Effector memory CD8-positive, alpha-beta T cell (primary cell): ENCODE results near the gene FASTKD3.

ENCODE experiments used
- ATAC-seq: fragments of 150-1000 bp; cut with Tn5 transposase; replicated peaks from 2 replicates; pipeline ENCODE4 v1.10.0; 2021; ENCODE audit warnings: mild to moderate bottlenecking, moderate library complexity
- DNase-seq, 3 experiments: peaks; one replicate each; pipeline ENCODE4 v3.0.0; 2021
- H3K27ac Mint-ChIP-seq, 2 donors: one replicate each; pipeline ENCODE4 v1.8.0; 2022; ENCODE audit warnings: mild to moderate bottlenecking in 2 of 2, mixed read lengths in 2 of 2, moderate library complexity in 2 of 2
- H3K27me3 Mint-ChIP-seq, 2 donors: one replicate each; pipeline ENCODE4 v1.8.0; 2022; ENCODE audit warnings: mixed read lengths in 2 of 2
- H3K36me3 Mint-ChIP-seq: one replicate; pipeline ENCODE4 v1.8.0; 2022; ENCODE audit warnings: mild to moderate bottlenecking, moderate library complexity, mixed read lengths; ENCODE audit not compliant: insufficient read depth
- H3K4me1 Mint-ChIP-seq, 2 donors: one replicate each; pipeline ENCODE4 v1.8.0; 2022; ENCODE audit warnings: low read depth in 2 of 2, mixed read lengths in 2 of 2
- H3K4me3 Mint-ChIP-seq, 2 donors: one replicate each; pipeline ENCODE4 v1.8.0; 2022; ENCODE audit warnings: mild to moderate bottlenecking in 2 of 2, mixed read lengths in 2 of 2, moderate library complexity in 2 of 2
- H3K9me3 Mint-ChIP-seq, 2 donors: one replicate each; pipeline ENCODE4 v1.8.0; 2022; ENCODE audit warnings: mixed read lengths in 2 of 2

FASTKD3 gene

DNA sequence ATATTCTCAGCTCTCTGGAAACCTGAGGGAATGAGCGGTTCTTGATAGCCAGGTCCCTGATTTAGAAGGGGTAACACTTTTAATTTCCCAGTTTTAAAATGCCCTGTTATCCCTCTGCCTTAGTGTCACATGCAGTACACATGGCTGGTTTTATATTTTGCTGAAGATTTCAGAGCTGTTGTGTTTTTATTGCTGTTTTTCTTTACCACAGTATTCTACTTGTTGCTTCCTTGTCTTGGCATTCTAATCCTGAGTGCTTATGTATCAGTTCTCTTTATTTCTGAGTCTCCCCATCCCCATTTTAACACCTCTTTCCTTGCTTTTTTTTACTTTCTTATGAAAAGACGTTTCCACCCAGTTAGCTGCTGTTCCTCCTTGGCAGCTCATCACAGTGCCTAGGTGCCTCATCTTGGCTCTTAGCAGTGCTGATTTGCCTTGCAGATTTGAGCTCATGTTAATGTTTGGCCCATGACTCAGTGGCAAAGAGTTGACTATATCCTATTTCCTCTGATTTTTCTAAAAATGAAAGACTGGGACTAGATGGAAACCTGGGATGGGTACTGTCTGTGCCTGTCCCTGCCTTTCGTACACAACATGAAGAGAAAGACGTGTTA lies 3.8 kb upstream of the FASTKD3 start:
- Mint-ChIP-seq H3K36me3 (peaks cover 33% of the 10 kb centered on the region), H3K9me3 (no peaks in the 10 kb centered on the region), H3K4me3 (peak overlapping the region; percentile 52 to 74), H3K4me1 (peaks cover 48 to 65% of the 10 kb centered on the region in 2 donors), H3K27ac (peak overlapping the region; percentile 68 to 92), H3K27me3 (no peaks in the 10 kb centered on the region)
- DNase-seq = no peak
- ATAC-seq = no peak

DNA sequence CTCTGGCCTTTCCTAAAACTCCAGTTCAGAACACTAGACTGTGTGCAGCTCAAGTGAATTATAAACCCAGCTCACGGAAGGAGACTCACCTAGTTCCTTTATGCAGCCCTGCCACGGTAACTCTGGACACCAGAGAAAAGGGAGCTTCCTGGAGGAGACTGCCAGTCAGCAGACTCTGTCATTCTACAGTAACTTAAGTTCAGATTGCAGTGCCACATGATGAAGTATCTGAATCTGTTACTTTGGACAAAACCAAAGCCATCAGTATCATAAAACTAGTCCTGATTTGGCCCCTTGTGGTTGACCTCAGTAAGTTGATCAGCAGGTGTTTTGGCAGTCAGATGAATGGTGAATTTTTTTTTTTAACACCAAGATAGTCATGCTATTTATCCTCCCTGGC lies 2.8 kb upstream of the FASTKD3 start:
- H3K4me3 Mint-ChIP-seq = peak overlapping the region; percentile 19 to 96
- peak overlapping the region; percentile 68 to 92 for H3K27ac Mint-ChIP-seq
- peaks cover 27% of the 10 kb centered on the region for H3K36me3 Mint-ChIP-seq
- ATAC-seq = peak; percentile 1
- no peak for DNase-seq
- no peaks in the 10 kb centered on the region for H3K9me3 Mint-ChIP-seq
- peaks cover 53 to 69% of the 10 kb centered on the region in 2 donors for H3K4me1 Mint-ChIP-seq
- no peaks in the 10 kb centered on the region for H3K27me3 Mint-ChIP-seq

DNA sequence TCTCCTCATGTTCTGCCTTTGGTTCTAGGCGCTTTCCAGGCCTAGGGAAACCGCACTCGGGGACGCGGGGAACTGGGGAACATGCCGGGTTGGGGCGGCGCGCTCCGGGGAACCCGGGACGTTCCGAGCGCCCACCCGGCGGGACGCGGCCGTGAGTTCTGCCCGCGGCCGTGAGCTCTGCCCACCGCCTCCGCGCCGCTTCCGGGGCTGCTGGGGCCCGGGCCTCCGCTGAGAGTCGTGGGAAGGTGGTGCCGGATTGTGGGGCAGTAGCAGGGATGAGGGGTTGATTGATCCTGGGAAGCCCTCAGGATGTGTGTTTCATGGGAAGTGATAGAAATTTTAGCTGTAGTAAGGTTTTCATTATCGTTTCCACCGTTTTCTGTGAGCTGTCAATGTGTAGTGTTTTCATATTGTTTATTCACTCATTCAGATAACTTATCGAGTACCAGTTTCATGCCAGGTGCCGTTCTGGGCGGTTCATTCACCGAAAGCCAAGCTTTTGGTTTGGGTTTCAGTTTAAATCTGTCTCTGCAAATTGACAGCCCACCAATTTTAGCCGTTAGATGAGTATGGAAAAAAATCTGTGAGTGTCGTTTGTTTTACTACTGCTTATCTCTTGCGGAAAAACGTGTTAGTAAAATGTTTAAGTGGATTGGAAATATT lies 774 bp upstream of the FASTKD3 start:
- ATAC-seq (peak; percentile 37), DNase-seq (peak in 2 of 3 experiments; percentile 9 to 14)
- Mint-ChIP-seq H3K4me1 (peaks cover 55 to 71% of the 10 kb centered on the region in 2 donors), H3K4me3 (peak overlapping the region; percentile 82 to 96), H3K36me3 (peaks cover 18% of the 10 kb centered on the region), H3K9me3 (no peaks in the 10 kb centered on the region), H3K27ac (peak overlapping the region; percentile 68 to 92), H3K27me3 (no peaks in the 10 kb centered on the region)

DNA sequence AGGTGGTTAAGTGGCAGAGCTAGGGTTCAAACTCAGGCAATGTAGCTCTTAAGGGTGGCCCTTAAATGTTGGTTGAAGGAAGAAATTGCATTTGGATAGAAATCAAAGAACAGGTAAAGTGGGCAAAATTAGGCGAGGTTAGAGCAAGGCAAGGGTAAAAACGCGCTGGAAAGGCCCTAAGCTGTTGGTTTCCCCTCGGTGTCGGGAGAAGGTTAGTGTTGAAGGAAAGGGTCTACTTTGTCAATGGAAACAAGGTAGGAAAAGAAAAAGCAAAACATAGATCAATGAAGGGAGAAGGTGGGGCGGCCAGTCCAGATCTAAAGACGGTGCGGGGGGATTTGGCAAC lies 431 bp downstream of the FASTKD3 start:
- ATAC-seq (no peak), DNase-seq (no peak)
- Mint-ChIP-seq H3K4me1 (peaks cover 48 to 64% of the 10 kb centered on the region in 2 donors), H3K36me3 (peaks cover 25% of the 10 kb centered on the region), H3K27ac (peak overlapping the region; percentile 68 to 92), H3K4me3 (peak overlapping the region; percentile 82 to 96), H3K9me3 (no peaks in the 10 kb centered on the region), H3K27me3 (no peaks in the 10 kb centered on the region)

DNA sequence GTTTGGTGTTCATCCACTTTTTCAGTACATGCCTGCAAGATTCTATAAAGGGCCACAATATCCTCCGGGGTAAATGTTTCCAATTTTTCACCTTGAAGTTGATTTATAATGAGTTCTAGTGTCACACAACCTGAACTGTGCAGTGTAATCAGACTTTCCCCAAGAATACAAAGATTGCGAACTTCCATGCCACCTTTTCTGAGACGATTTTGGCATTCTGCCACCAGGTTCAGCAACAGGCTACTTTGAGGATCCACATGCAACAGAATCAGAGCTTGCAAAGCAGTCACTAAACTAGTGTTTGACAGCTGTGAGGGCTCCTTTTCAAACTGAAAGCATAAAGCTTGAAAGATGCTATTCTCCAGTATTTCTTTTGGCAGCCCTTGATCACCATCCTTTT lies 1.6 kb downstream of the FASTKD3 start:
- H3K4me1 Mint-ChIP-seq = peaks cover 39 to 53% of the 10 kb centered on the region in 2 donors
- peaks cover 34% of the 10 kb centered on the region for H3K36me3 Mint-ChIP-seq
- DNase-seq (no peak), ATAC-seq (no peak)
- peak overlapping the region in 1 of 2 donors; percentile 46 for H3K27ac Mint-ChIP-seq
- H3K4me3 Mint-ChIP-seq = peak overlapping the region in 1 of 2 donors; percentile 82
- no peaks in the 10 kb centered on the region for H3K27me3 Mint-ChIP-seq
- no peaks in the 10 kb centered on the region for H3K9me3 Mint-ChIP-seq

DNA sequence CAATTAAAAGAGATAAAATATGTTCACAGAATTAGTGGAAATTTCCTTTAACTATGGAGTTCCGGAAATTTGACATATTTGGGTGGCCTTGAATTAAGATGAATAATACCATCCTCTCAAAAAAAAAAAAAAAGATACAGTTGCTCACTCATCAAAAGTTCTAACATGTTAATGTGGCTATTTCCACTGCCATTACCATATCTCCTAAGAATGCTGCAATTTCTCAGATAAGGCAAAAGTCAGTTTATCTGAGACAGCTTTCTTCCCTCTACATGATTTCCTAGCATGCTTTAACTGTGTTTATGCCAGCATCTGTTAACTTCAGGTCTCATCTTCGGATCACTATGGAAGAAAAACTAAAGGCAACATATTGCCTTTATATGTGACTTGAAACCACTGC lies 2.6 kb downstream of the FASTKD3 start:
- Mint-ChIP-seq H3K9me3 (no peaks in the 10 kb centered on the region), H3K4me3 (no peak overlapping the region), H3K4me1 (peaks cover 29 to 44% of the 10 kb centered on the region in 2 donors)

DNA sequence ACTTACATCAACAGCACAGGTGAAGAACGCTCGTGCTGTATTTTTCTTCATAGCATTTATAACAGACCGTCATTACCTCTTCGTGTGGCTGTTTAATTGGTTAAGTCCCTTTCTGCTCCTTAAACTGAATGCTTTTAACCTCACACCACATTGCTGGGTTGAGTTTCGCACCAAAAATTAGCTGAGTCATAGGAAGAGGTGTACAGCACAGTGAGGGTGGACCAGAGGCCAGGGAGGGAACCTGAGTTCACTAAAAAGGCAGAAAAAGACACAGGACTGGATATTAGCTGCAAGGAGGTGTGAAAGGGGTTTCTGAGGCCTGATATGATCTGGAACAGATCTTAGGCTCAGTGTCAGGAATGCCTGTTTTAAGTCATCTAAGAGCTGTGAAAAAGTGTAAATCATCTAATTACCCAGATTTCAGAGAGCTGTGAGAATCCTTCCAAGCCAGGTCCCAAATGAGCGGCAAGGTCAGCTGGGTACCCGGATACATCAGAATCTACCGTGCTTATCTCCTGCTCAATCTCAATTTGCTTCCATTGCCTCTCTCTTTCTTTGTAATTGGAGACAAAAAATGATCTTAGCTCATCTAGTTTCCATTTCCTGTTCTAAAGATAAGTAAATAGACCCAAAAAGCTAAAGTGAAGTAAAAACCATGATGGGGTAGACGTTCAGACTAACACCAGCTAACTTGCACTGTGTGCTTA lies 10.8 kb downstream of the FASTKD3 start:
- no peak for ATAC-seq
- Mint-ChIP-seq H3K27me3 (no peaks in the 10 kb centered on the region), H3K36me3 (peaks cover 41% of the 10 kb centered on the region), H3K27ac (peak overlapping the region in 1 of 2 donors; percentile 30), H3K4me1 (no peaks in the 10 kb centered on the region), H3K4me3 (no peak overlapping the region), H3K9me3 (no peaks in the 10 kb centered on the region)
- no peak for DNase-seq

More for the DNA sequence above, 2.6 kb downstream of the FASTKD3 start:
- DNase-seq = no peak
- no peak for ATAC-seq
- no peak overlapping the region for H3K27ac Mint-ChIP-seq
- H3K36me3 Mint-ChIP-seq = peaks cover 36% of the 10 kb centered on the region
- H3K27me3 Mint-ChIP-seq = no peaks in the 10 kb centered on the region

DNA sequence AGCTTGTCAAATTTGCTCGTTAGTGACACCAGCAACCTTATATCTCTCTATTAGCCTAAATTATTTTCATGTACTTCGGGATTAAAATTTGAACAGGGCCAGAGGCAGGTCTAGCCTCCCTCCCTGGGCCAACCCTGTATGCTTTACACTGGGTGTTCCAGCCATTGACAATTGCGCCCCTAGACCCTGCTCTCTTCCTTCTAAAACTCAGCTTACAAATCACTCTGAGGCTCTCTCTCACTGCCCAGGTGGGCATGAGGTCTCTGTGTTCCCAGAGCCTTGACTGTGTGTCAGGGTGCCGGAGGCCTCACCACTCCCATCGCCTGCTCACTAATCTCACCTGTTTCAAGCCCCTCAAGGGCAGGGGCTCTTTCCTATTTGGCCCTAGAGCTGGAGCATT lies 11.5 kb downstream of the FASTKD3 start:
- H3K27me3 Mint-ChIP-seq = no peaks in the 10 kb centered on the region
- no peak for ATAC-seq

DNA sequence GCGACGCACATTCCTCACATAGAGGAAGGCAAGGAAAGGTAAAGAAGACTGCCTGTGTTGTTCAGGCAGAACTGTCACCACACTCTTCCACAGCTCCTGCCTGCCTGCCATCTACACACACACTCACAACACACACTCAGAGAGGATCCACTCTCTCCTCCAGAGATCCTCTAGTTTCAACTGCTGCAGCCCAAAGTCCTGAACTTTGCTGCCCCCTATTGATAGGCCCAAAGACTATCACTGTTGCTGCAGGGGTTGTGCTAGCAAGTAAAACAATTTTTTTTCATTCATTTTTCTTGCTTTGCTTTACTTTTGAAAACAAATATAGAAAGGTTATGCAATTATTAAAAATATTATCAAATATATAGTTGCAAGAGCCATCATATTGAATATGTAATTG lies 12.0 kb downstream of the FASTKD3 start:
- peaks cover 33% of the 10 kb centered on the region for H3K36me3 Mint-ChIP-seq
- H3K27ac Mint-ChIP-seq = no peak overlapping the region
- H3K9me3 Mint-ChIP-seq = no peaks in the 10 kb centered on the region
- peaks cover under 1 to 6% of the 10 kb centered on the region in 2 donors for H3K4me1 Mint-ChIP-seq
- ATAC-seq (peak; percentile 39), DNase-seq (no peak)
- no peak overlapping the region for H3K4me3 Mint-ChIP-seq
- H3K27me3 Mint-ChIP-seq = no peaks in the 10 kb centered on the region

More for the DNA sequence above, 11.5 kb downstream of the FASTKD3 start:
- peaks cover 35% of the 10 kb centered on the region for H3K36me3 Mint-ChIP-seq
- no peak overlapping the region for H3K27ac Mint-ChIP-seq
- H3K9me3 Mint-ChIP-seq = no peaks in the 10 kb centered on the region
- no peak for DNase-seq
- H3K4me3 Mint-ChIP-seq = no peak overlapping the region
- peaks cover 0 to 3% of the 10 kb centered on the region in 2 donors for H3K4me1 Mint-ChIP-seq

DNA sequence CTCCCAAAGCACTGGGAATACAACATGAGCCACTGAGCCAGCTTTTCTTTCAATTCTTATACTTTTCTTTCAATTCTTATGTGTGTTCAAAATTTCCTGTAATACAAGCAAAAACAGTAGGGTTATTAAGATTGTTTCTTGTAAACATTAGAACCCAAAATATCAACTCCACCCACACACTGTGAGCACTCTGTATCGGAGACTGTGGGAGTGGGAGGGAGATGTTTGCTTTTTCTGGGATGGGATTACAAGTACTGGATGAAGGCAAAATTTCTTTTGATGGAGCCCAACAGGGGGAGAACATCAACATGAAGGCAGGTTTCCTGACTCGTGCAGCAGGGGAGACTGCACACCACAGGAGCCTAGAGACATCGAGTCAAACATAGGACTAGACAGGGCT lies 13.2 kb downstream of the FASTKD3 start:
- H3K9me3 Mint-ChIP-seq = no peaks in the 10 kb centered on the region
- H3K27me3 Mint-ChIP-seq = peaks cover 0 to 9% of the 10 kb centered on the region in 2 donors
- no peak for ATAC-seq
- no peak overlapping the region for H3K27ac Mint-ChIP-seq
- H3K4me1 Mint-ChIP-seq = peaks cover 6 to 13% of the 10 kb centered on the region in 2 donors
- no peak overlapping the region for H3K4me3 Mint-ChIP-seq
- DNase-seq = no peak
- peaks cover 24% of the 10 kb centered on the region for H3K36me3 Mint-ChIP-seq

DNA sequence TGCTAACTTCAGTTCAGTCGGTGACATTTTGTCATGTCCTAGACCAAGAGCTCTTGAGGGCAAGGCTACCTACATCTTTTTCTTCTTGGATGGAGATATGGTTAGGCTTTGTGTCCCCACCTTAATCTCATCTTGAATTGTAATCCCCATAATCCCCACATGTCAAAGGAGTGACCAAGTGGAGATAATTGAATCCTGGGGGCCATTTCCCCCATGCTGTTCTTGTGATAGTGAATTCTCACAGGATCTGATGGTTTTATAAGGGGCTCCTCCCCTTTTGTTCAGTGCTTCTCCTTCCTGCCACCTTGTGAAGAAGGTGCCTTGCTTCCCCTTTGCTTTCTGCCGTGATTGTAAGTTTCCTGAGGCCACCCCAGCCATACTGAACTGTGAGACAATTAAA lies 15.8 kb downstream of the FASTKD3 start:
- no peak overlapping the region for H3K27ac Mint-ChIP-seq
- no peak for ATAC-seq
- peaks cover 3% of the 10 kb centered on the region for H3K36me3 Mint-ChIP-seq
- H3K27me3 Mint-ChIP-seq = peaks cover 5 to 25% of the 10 kb centered on the region in 2 donors
- no peak overlapping the region for H3K4me3 Mint-ChIP-seq
- H3K4me1 Mint-ChIP-seq = peaks cover 9 to 15% of the 10 kb centered on the region in 2 donors
- no peak for DNase-seq
- no peaks in the 10 kb centered on the region for H3K9me3 Mint-ChIP-seq

DNA sequence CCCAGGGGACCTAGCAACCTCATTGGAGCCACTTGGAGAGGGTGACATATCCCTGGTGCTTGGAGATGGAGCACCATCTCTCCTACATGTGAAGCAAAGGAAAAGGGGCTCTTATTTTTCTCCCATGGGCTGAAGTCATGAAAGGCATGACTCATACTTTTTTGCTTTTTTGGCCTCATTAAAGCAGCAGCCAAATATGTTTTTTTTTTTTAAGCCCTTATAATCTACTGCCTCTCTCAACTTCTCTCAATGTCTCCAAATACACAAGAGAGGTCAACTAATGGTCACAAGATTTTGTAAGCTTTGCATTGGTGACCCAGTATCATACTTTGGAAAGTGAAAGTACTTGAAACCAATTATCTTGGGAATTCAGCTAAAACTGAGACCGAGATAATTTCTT lies 16.3 kb downstream of the FASTKD3 start:
- Mint-ChIP-seq H3K36me3 (peaks cover under 1% of the 10 kb centered on the region), H3K27ac (no peak overlapping the region), H3K4me1 (peaks cover 9 to 15% of the 10 kb centered on the region in 2 donors), H3K9me3 (no peaks in the 10 kb centered on the region), H3K4me3 (peak overlapping the region in 1 of 2 donors; percentile 85), H3K27me3 (peaks cover 5 to 25% of the 10 kb centered on the region in 2 donors)
- DNase-seq (no peak), ATAC-seq (no peak)

DNA sequence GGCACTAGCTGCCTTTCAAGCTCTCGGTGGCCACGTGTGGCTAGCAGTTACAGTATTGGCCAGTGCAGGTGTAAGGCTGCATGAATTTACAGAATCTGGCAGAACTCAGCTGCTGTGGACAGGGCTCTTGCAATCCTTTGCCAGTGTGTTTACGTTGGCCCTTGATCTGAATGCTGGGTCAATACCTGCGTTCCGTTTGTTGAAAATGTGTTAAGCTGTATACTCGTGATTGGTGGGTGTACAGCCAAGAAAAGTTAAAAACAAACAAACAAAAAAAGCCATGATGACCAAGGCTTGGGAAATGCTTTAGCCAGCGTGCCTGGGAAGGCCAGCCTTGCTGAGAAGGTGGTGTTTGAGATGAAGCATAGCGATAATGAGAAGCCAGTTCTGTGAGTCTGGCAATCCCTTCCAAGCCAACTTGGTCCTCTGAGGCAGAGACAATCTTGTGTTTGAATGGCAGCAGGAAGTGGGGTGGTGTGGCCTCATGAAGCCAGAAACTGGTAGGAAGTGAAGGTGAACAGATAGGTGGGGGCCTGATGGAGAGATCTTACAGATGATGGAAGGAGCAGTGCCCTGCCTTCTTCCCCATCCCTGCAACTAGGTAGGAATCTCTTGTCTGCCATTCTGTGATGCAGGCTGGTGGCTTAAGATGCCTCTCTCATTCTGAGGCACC lies 17.1 kb downstream of the FASTKD3 start:
- Mint-ChIP-seq H3K36me3 (no peaks in the 10 kb centered on the region), H3K4me3 (peak overlapping the region; percentile 80 to 85), H3K27me3 (peaks cover 5 to 25% of the 10 kb centered on the region in 2 donors), H3K27ac (peak overlapping the region in 1 of 2 donors; percentile 75), H3K4me1 (peaks cover 9 to 15% of the 10 kb centered on the region in 2 donors), H3K9me3 (no peaks in the 10 kb centered on the region)
- ATAC-seq (no peak), DNase-seq (no peak)
